HCT116 (cell line): ENCODE results near the gene CMIP.

Source experiments
- ELF1 ChIP-seq: IDR thresholded peaks from 2 replicates; pipeline ENCODE4 v1.6.1; 2012; ENCODE audit warnings: low read depth, borderline replicate concordance
- EZH2 ChIP-seq: fragments of 200-600 bp; sonication (generic); IDR thresholded peaks from 2 replicates; pipeline ENCODE4 v1.6.1; 2017; ENCODE audit warnings: antibody characterized with exemption, mixed run types
- EZH2phosphoT487 ChIP-seq: fragments of 200-600 bp; IDR thresholded peaks from 2 replicates; pipeline ENCODE4 v1.6.1; 2018; ENCODE audit warnings: antibody characterized with exemption, borderline replicate concordance
- FOSL1 ChIP-seq: IDR thresholded peaks from 2 replicates; pipeline ENCODE4 v1.6.1; 2012; ENCODE audit warnings: low read depth
- POLR2A ChIP-seq: IDR thresholded peaks from 2 replicates; pipeline ENCODE4 v1.7.0; 2011; ENCODE audit warnings: borderline replicate concordance; ENCODE audit not compliant: insufficient read depth, insufficient read length; ENCODE audit errors: extremely low read depth
- RAD21 ChIP-seq: IDR thresholded peaks from 2 replicates; pipeline ENCODE4 v1.6.1; 2012; ENCODE audit warnings: low read depth, mild to moderate bottlenecking
- SP1 ChIP-seq: IDR thresholded peaks from 2 replicates; pipeline ENCODE4 v1.6.1; 2012; ENCODE audit warnings: low read depth
- TCF7L2 ChIP-seq: IDR thresholded peaks from 2 replicates; pipeline ENCODE4 v1.7.0; 2011; ENCODE audit warnings: borderline replicate concordance, inconsistent platforms; ENCODE audit not compliant: insufficient read depth, insufficient read length; ENCODE audit errors: extremely low read depth
- YY1 ChIP-seq: IDR thresholded peaks from 2 replicates; pipeline ENCODE4 v1.6.1; 2011; ENCODE audit warnings: low read length, low read depth, moderate library complexity, mild to moderate bottlenecking; ENCODE audit not compliant: insufficient replicate concordance; ENCODE audit errors: extremely low read depth
- ZFX ChIP-seq: fragments of 450-650 bp; IDR thresholded peaks from 2 replicates; pipeline ENCODE4 v1.6.1; 2017
- TF ChIP-seq, protein P1 (sequence below), 3 experiments: fragments of 200-600 bp in 1 of 3; sonication (generic) in 1 of 3; IDR thresholded peaks in 2 of 3; conservative IDR thresholded peaks in 1 of 3; 2 replicates each; pipeline ENCODE4 v1.5.1; 2012 to 2017; ENCODE audit warnings: low read depth in 2 of 3, low read length in 2 of 3, antibody characterized with exemption in 1 of 3, borderline replicate concordance in 1 of 3, control low read depth in 1 of 3, mild to moderate bottlenecking in 1 of 3, mixed read lengths in 1 of 3, mixed run types in 1 of 3, moderate library complexity in 1 of 3; ENCODE audit not compliant: insufficient read depth in 1 of 3
- TF ChIP-seq, protein P2 (sequence below): IDR thresholded peaks from 2 replicates; pipeline ENCODE4 v1.6.1; 2012
- TF ChIP-seq, protein P3 (sequence below): IDR thresholded peaks from 2 replicates; pipeline ENCODE4 v1.6.1; 2011; ENCODE audit warnings: mild to moderate bottlenecking, low read length, moderate library complexity; ENCODE audit not compliant: insufficient replicate concordance; ENCODE audit errors: extremely low read depth

DNA sequence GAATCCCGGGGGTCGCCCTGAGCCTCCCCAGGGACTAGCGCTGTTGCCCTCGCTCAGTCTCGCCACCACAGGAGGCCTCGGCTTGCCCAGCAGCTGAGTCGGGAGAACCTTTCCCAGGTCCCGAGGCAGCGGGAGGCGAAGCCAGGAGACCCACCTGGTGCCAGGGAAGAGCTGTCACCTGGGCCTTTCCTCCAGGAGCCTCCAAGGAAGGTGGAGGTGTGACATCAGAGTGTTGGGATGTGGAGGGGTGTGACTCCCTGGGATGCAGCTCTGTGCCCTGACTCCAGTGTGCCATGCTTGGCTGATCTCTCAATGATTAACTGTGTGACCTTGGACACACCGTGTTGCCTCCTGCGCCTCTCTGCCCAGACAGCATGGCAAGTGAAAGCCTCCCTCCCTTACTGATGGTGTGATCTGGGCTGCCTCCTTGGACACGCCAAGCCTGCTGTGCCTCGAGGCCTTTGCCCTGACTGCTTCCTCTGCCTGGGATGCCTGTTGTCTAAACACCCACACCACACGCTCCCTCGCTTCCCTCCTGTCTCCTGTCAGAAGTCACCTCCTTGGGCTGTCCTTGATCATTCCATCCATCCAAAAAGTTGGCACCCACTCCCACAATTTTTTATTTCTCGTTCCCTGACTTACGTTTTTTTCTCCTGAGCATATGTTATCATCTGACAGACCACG, 88.0 kb downstream of the CMIP start:
- TF ChIP-seq, protein P1, sequence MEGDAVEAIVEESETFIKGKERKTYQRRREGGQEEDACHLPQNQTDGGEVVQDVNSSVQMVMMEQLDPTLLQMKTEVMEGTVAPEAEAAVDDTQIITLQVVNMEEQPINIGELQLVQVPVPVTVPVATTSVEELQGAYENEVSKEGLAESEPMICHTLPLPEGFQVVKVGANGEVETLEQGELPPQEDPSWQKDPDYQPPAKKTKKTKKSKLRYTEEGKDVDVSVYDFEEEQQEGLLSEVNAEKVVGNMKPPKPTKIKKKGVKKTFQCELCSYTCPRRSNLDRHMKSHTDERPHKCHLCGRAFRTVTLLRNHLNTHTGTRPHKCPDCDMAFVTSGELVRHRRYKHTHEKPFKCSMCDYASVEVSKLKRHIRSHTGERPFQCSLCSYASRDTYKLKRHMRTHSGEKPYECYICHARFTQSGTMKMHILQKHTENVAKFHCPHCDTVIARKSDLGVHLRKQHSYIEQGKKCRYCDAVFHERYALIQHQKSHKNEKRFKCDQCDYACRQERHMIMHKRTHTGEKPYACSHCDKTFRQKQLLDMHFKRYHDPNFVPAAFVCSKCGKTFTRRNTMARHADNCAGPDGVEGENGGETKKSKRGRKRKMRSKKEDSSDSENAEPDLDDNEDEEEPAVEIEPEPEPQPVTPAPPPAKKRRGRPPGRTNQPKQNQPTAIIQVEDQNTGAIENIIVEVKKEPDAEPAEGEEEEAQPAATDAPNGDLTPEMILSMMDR (IDR thresholded peaks at IDR 0.05 in 2 of 3, conservative IDR thresholded peaks at IDR 0.05 in 1 of 3; ENCODE audit: borderline replicate concordance in 1 of 3, insufficient read depth in 1 of 3, low read depth in 2 of 3, low read length in 2 of 3): no peak
- no peak for TF ChIP-seq EZH2
- no peak for TF ChIP-seq ELF1
- no peak for TF ChIP-seq SP1
- TF ChIP-seq TCF7L2: no peak
- TF ChIP-seq YY1: no peak
- TF ChIP-seq EZH2phosphoT487: no peak
- no peak for TF ChIP-seq FOSL1
- TF ChIP-seq, protein P2, sequence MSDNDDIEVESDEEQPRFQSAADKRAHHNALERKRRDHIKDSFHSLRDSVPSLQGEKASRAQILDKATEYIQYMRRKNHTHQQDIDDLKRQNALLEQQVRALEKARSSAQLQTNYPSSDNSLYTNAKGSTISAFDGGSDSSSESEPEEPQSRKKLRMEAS: no peak
- no peak for TF ChIP-seq POLR2A
- TF ChIP-seq, protein P3, sequence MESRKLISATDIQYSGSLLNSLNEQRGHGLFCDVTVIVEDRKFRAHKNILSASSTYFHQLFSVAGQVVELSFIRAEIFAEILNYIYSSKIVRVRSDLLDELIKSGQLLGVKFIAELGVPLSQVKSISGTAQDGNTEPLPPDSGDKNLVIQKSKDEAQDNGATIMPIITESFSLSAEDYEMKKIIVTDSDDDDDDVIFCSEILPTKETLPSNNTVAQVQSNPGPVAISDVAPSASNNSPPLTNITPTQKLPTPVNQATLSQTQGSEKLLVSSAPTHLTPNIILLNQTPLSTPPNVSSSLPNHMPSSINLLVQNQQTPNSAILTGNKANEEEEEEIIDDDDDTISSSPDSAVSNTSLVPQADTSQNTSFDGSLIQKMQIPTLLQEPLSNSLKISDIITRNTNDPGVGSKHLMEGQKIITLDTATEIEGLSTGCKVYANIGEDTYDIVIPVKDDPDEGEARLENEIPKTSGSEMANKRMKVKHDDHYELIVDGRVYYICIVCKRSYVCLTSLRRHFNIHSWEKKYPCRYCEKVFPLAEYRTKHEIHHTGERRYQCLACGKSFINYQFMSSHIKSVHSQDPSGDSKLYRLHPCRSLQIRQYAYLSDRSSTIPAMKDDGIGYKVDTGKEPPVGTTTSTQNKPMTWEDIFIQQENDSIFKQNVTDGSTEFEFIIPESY: no peak
- no peak for TF ChIP-seq ZFX
- no peak for TF ChIP-seq RAD21
